Right ventricle myocardium inferior (tissue), 1 donor: ENCODE results near the gene FAM83G. TPM values are rescaled to one million over a fixed set of nuclear protein-coding genes. Genes with fewer than 3 reads are reported as not detected.
A peak's percentile ranks its signal among the peaks of the same experiment; 100 is the strongest.

Experiments
- ATAC-seq: fragments of 200-7000 bp; cut with Tn5 transposase; one replicate; pipeline ENCODE4 v1.9.1; 2020; ENCODE audit warnings: mild to moderate bottlenecking, moderate library complexity
- DNase-seq: peaks from one replicate; pipeline ENCODE4 v3.0.0; 2021; ENCODE audit errors: missing footprints
- intact Hi-C: fragments of 100-400 bp; cut with DNase I; formaldehyde crosslinking; loops from one replicate; pipeline ENCODE4 v1.11.0; 2022
- total RNA-seq: library from RNA; stranded (reverse); fragmentation: NEBNext Ultra II Directional; extraction: Animal tissue kit (Norgen Biotek cat#: 25700); gene quantifications from one replicate; pipeline ENCODE4 v1.2.1, GENCODE V29; 2021
- donor health status: DM: no; HTN: yes; CAD: no; lungs with severe emphysema.

The FAM83G gene
- total RNA-seq, 1 donor from 2014 or later, result 2.7 TPM

GRCh38 chr17:18995220-18995619 lies 9.3 kb downstream of the FAM83G start:
- ATAC-seq (no peak), DNase-seq (no peak)
- intact Hi-C loops, result no loop called here

- DNase-seq (no peak), ATAC-seq (no peak)
- intact Hi-C loops, result no loop called here
Observed at GRCh38 chr17:18994631-18995030, 9.9 kb downstream of the FAM83G start.

- DNase-seq (peak; percentile 43), ATAC-seq (no peak)
- intact Hi-C loops, result no loop called here
Observed at GRCh38 chr17:18993905-18994526, 10.5 kb downstream of the FAM83G start.

GRCh38 chr17:18992454-18993130 lies 12.0 kb downstream of the FAM83G start:
- intact Hi-C loops, result no loop called here
- ATAC-seq (no peak), DNase-seq (peak; percentile 64)

- intact Hi-C loops, result no loop called here
- DNase-seq, result peak; percentile 31
- no peak for ATAC-seq
Observed at GRCh38 chr17:18991531-18992315, 12.8 kb downstream of the FAM83G start.

GRCh38 chr17:18990331-18990730 lies 14.2 kb downstream of the FAM83G start:
- DNase-seq (no peak), ATAC-seq (no peak)
- intact Hi-C loops, result no loop called here

GRCh38 chr17:18988546-18989173 lies 15.9 kb downstream of the FAM83G start:
- DNase-seq (peak; percentile 66), ATAC-seq (no peak)
- intact Hi-C loops, result no loop called here

GRCh38 chr17:18987862-18988545 lies 16.6 kb downstream of the FAM83G start:
- ATAC-seq (peak; percentile 12), DNase-seq (peak; percentile 67)
- intact Hi-C loops, result no loop called here

GRCh38 chr17:18987230-18987610 lies 17.3 kb downstream of the FAM83G start:
- intact Hi-C loops, result no loop called here
- DNase-seq (peak; percentile 45), ATAC-seq (no peak)

- DNase-seq (peak; percentile 37), ATAC-seq (no peak)
- intact Hi-C loops, result no loop called here
Observed at GRCh38 chr17:18986541-18987229, 17.9 kb downstream of the FAM83G start.

GRCh38 chr17:18985475-18985874 lies 19.1 kb downstream of the FAM83G start:
- peak; percentile 15 for DNase-seq

GRCh38 chr17:18984273-18985114 lies 20.1 kb downstream of the FAM83G start:
- peak; percentile 53 for DNase-seq

More at GRCh38 chr17:18985475-18985874, 19.1 kb downstream of the FAM83G start:
- intact Hi-C loops, result no loop called here
- no peak for ATAC-seq

GRCh38 chr17:18981642-18982424 lies 22.7 kb downstream of the FAM83G start:
- intact Hi-C loops, result no loop called here
- no peak for DNase-seq
- ATAC-seq, result no peak

More at GRCh38 chr17:18984273-18985114, 20.1 kb downstream of the FAM83G start:
- intact Hi-C loops, result no loop called here
- no peak for ATAC-seq

GRCh38 chr17:18981335-18981641 lies 23.3 kb downstream of the FAM83G start:
- DNase-seq (no peak), ATAC-seq (no peak)
- intact Hi-C loops, result no loop called here

- DNase-seq, result no peak
Observed at GRCh38 chr17:18980682-18981334, 23.8 kb downstream of the FAM83G start.

GRCh38 chr17:18978655-18979054 lies 25.9 kb downstream of the FAM83G start:
- DNase-seq, result no peak
- no peak for ATAC-seq
- intact Hi-C loops, result no loop called here

More at GRCh38 chr17:18980682-18981334, 23.8 kb downstream of the FAM83G start:
- ATAC-seq, result no peak
- intact Hi-C loops, result no loop called here
